ENCODE data around the gene SLC25A24.
A peak's percentile ranks its signal among the peaks of the same experiment; 100 is the strongest.
"Not testable (repeated sequence)": the region's sequence is repeated elsewhere in the genome, so short reads cannot be mapped to it uniquely, and the experiment has no call there.

The SLC25A24 gene

GRCh38 chr1:108140177-108140576, 60.0 kb downstream of the SLC25A24 start:
- Histone ChIP-seq H3K27ac (replicated peaks) (no peak overlapping the region), H3K4me3 (replicated peaks; ENCODE audit: insufficient read depth, low read length) (no peak overlapping the region), H3K27me3 (ENCODE audit: insufficient read depth, poor library complexity, severe bottlenecking) (no peaks in the 10 kb centered on the region)
- no peak for DNase-seq (ENCODE audit: low read depth in 1 of 2, low spot score in 1 of 2)
- TF ChIP-seq REST (IDR thresholded peaks at IDR 0.05; ENCODE audit: insufficient replicate concordance, low read depth), result no peak
- TF ChIP-seq GABPA (IDR thresholded peaks at IDR 0.05; ENCODE audit: low read depth), result no peak
- TF ChIP-seq POLR2AphosphoS5 (IDR thresholded peaks at IDR 0.05; ENCODE audit: low read depth), result no peak
- TF ChIP-seq CTCF (IDR thresholded peaks at IDR 0.05; ENCODE audit: insufficient read depth, low read length), result no peak
- TF ChIP-seq SPI1 (IDR thresholded peaks at IDR 0.05; ENCODE audit: borderline replicate concordance, low read depth), result no peak

GRCh38 chr1:108139555-108139954, 60.6 kb downstream of the SLC25A24 start:
- not testable (repeated sequence) for DNase-seq (ENCODE audit: low read depth in 1 of 2, low spot score in 1 of 2); H3K4me3 ChIP-seq (replicated peaks; ENCODE audit: insufficient read depth, low read length); H3K27ac ChIP-seq (replicated peaks); H3K27me3 ChIP-seq (ENCODE audit: insufficient read depth, poor library complexity, severe bottlenecking)

- not testable (repeated sequence) for H3K4me3 ChIP-seq (replicated peaks; ENCODE audit: insufficient read depth, low read length); H3K27ac ChIP-seq (replicated peaks); H3K27me3 ChIP-seq (ENCODE audit: insufficient read depth, poor library complexity, severe bottlenecking)
Measured at GRCh38 chr1:108133148-108133547, 67.0 kb downstream of the SLC25A24 start.

GRCh38 chr1:108132367-108132766, 67.8 kb downstream of the SLC25A24 start:
- not testable (repeated sequence) for H3K4me3 ChIP-seq (replicated peaks; ENCODE audit: insufficient read depth, low read length)

More at GRCh38 chr1:108133148-108133547, 67.0 kb downstream of the SLC25A24 start:
- not testable (repeated sequence) for DNase-seq (ENCODE audit: low read depth in 1 of 2, low spot score in 1 of 2)

GRCh38 chr1:108131281-108131680, 68.9 kb downstream of the SLC25A24 start:
- not testable (repeated sequence) for H3K4me3 ChIP-seq (replicated peaks; ENCODE audit: insufficient read depth, low read length); H3K27me3 ChIP-seq (ENCODE audit: insufficient read depth, poor library complexity, severe bottlenecking); H3K27ac ChIP-seq (replicated peaks); DNase-seq (ENCODE audit: low read depth in 1 of 2, low spot score in 1 of 2)

More at GRCh38 chr1:108132367-108132766, 67.8 kb downstream of the SLC25A24 start:
- H3K27me3 ChIP-seq (ENCODE audit: insufficient read depth, poor library complexity, severe bottlenecking); DNase-seq (ENCODE audit: low read depth in 1 of 2, low spot score in 1 of 2); H3K27ac ChIP-seq (replicated peaks): not testable (repeated sequence)

GRCh38 chr1:108130794-108131193, 69.3 kb downstream of the SLC25A24 start:
- Histone ChIP-seq H3K27ac (replicated peaks) (no peak overlapping the region), H3K4me3 (replicated peaks; ENCODE audit: insufficient read depth, low read length) (no peak overlapping the region), H3K27me3 (ENCODE audit: insufficient read depth, poor library complexity, severe bottlenecking) (no peaks in the 10 kb centered on the region)
- TF ChIP-seq REST (IDR thresholded peaks at IDR 0.05; ENCODE audit: insufficient replicate concordance, low read depth) (no peak), CTCF (IDR thresholded peaks at IDR 0.05; ENCODE audit: insufficient read depth, low read length) (no peak), POLR2AphosphoS5 (IDR thresholded peaks at IDR 0.05; ENCODE audit: low read depth) (0 out of 2 replicates have a peak, but pooled peaks have one; percentile 29), SPI1 (IDR thresholded peaks at IDR 0.05; ENCODE audit: borderline replicate concordance, low read depth) (peak; percentile 79; the same call in 1 of the 2 replicates), GABPA (IDR thresholded peaks at IDR 0.05; ENCODE audit: low read depth) (peak; percentile 43; the same call in 1 of the 2 replicates)
- peak in 1 of 2 experiments; percentile 73 for DNase-seq (ENCODE audit: low read depth in 1 of 2, low spot score in 1 of 2)

All from HL-60 (cell line).